ENCODE measurements around the gene NR1H2.
"Not testable (repeated sequence)": the region's sequence is repeated elsewhere in the genome, so short reads cannot be mapped to it uniquely, and the experiment has no call there.

The NR1H2 gene

GRCh38 chr19:50379602-50380001 lies 3.3 kb downstream of the NR1H2 start:
- DNase-seq: no peak

GRCh38 chr19:50380137-50380536 lies 3.9 kb downstream of the NR1H2 start:
- no peak for DNase-seq

GRCh38 chr19:50380751-50381151 lies 4.5 kb downstream of the NR1H2 start:
- no peak for DNase-seq

DNA sequence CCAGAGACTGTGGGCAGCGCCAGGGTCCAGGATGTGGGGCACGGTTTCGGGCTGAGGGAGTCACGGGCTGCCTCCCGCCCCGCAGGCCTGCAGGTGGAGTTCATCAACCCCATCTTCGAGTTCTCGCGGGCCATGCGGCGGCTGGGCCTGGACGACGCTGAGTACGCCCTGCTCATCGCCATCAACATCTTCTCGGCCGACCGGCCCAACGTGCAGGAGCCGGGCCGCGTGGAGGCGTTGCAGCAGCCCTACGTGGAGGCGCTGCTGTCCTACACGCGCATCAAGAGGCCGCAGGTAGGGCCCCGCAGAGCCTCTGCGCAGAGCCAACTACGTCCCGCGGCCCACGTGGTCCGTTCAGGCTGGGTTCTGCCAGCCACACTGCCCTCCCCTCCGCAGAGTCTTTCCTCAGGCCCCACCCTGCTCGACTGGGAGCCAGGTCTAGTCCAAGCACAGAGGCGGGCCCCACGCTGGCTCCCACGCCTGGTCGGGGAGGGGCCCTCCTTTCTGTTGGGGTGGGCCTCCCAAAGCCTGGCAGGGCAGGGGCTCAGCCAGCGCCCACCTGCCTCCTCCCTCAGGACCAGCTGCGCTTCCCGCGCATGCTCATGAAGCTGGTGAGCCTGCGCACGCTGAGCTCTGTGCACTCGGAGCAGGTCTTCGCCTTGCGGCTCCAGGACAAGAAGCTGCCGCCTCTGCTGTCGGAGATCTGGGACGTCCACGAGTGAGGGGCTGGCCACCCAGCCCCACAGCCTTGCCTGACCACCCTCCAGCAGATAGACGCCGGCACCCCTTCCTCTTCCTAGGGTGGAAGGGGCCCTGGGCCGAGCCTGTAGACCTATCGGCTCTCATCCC lies 5.8 kb downstream of the NR1H2 start:
- no peak for DNase-seq

GRCh38 chr19:50383001-50383851 lies 7.0 kb downstream of the NR1H2 start:
- no peak for DNase-seq

GRCh38 chr19:50383852-50384684 lies 7.8 kb downstream of the NR1H2 start, which contains the start of gene POLD1:
Gene POLD1 (plus strand): TSS chr19:50384347. CDS start chr19:50398852, 14,505 bp downstream.
- peak; percentile 99 for DNase-seq

- DNase-seq: no peak
These were observed 8.7 kb downstream of the NR1H2 start for GRCh38 chr19:50384685-50385535.

DNA sequence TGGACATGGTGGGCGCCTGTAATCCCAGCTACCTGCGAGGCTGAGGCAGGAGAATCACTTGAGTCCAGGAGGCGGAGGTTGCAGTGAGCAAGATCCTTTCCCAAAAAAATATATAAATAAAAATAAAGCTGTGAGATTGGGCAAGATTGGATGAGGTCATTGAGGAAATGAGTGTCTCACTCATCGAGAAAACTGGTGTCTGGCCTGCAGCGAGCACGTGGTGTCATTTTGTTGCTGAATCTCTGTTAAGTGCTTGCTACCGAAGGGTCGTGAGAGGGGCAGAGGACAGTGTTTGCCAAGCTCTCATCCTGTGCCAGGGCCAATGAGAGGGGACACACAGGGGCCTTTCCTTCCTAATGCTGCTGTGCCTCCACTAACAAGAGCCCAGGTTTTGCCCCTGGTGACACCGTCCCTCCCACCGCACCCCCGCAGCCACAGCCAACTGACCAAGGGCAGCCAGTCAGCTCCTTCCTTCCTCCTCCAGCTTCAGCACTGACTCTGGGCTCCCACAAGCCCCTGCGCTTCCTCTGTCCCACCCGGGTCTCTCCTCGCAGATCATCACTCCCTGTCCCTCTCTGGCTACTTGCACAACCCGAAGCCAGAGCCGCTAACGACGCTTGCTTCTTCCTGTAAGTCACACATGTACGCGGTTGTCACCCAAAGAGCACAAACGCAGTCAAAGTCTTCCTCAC lies 11.1 kb downstream of the NR1H2 start:
- DNase-seq: no peak

GRCh38 chr19:50387868-50388245 lies 11.6 kb downstream of the NR1H2 start:
- DNase-seq: no peak

GRCh38 chr19:50390295-50390694 lies 14.0 kb downstream of the NR1H2 start:
- not testable (repeated sequence) for DNase-seq

- not testable (repeated sequence) for DNase-seq
These were observed 14.7 kb downstream of the NR1H2 start for GRCh38 chr19:50390952-50391351.

DNA sequence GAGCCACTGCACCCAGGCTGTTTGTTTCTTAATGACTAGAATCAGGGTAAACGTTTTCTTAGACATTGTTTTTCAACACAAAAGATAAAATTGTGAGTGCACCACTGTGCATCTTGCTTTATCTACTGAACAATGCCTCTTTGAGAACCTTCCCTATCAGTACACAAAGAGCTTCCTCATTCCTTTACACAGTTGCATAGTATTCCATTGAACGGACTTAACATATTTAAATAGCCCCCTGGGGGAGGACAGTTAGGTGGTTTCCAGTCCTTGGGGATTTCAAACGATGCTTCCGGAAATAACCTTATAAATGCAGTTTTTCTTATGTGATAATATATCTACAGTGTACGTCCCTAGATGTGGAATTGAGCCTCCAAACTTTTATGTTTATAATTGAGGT lies 16.5 kb downstream of the NR1H2 start:
- no peak for DNase-seq

DNA sequence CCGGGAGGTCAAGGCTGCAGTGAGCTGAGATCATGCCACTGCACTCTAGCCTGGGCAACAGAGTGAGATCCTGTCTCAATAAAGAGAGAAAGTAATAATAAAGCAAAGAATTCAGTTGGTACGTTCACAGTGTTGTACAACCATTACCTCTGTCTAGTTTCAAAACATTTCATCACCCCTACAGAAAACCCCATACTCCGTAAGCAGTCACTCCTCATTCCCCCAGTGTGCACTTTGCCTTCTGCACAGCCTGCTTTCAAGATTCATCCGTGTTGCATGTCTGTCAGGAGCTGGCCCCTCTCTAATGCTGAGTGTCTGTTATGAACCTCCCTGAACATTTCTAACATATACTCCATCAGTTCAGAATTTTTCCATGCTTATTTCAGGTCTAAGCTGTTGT lies 17.3 kb downstream of the NR1H2 start:
- no peak for DNase-seq

GRCh38 chr19:50394017-50394416 lies 17.8 kb downstream of the NR1H2 start:
- DNase-seq: no peak

DNA sequence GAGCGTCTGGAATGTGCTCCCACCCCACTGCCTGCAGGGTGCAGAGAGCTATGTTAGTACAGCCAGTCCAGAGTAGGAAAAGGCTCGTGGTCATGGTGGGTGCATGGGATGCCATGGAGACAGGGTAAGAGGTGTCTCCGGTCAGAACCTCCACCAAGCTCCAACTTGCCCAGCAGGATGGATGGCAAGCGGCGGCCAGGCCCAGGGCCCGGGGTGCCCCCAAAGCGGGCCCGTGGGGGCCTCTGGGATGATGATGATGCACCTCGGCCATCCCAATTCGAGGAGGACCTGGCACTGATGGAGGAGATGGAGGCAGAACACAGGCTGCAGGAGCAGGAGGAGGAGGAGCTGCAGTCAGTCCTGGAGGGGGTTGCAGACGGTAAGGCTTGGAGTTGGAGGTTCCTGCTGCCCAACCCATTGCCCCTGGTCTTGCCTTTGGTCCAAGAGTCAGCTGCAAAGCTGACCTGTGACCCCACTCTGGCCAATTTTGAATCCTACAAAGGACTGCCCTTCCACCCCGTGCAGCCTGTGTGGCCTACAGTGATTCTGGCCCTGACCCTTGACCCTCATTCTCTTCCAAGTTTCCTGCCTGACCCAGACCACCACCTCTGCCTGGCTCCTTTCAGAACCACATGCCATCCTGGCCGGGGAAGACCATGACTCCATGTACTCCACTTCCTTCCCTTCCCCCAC lies 22.6 kb downstream of the NR1H2 start:
- DNase-seq: no peak

- no peak for DNase-seq
These were observed 23.1 kb downstream of the NR1H2 start for GRCh38 chr19:50399368-50399745.

DNA sequence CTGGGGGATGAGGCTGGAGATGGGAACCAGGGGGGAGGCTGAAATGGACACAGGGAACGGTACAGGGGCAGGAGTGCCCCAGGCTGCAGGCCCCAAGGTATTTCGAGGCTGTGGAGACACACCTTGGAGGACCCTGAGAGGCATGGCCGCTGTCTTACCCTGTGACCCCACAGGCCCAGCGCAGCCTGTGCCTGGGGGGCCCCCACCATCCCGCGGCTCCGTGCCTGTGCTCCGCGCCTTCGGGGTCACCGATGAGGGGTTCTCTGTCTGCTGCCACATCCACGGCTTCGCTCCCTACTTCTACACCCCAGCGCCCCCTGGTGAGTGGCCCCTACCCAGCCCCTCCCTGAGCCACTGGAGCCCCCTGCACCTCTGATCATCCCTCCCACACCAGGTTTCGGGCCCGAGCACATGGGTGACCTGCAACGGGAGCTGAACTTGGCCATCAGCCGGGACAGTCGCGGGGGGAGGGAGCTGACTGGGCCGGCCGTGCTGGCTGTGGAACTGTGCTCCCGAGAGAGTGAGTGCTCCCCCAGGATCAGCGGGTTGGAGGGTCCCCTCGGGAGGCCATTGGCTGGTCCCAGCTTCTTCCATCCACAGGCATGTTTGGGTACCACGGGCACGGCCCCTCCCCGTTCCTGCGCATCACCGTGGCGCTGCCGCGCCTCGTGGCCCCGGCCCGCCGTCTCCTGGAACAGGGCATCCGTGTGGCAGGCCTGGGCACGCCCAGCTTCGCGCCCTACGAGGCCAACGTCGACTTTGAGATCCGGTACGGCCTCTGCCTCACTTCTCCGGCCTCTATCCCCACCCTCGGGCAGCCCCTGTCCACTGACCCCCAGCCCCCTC lies 25.6 kb downstream of the NR1H2 start:
- DNase-seq: no peak

DNA sequence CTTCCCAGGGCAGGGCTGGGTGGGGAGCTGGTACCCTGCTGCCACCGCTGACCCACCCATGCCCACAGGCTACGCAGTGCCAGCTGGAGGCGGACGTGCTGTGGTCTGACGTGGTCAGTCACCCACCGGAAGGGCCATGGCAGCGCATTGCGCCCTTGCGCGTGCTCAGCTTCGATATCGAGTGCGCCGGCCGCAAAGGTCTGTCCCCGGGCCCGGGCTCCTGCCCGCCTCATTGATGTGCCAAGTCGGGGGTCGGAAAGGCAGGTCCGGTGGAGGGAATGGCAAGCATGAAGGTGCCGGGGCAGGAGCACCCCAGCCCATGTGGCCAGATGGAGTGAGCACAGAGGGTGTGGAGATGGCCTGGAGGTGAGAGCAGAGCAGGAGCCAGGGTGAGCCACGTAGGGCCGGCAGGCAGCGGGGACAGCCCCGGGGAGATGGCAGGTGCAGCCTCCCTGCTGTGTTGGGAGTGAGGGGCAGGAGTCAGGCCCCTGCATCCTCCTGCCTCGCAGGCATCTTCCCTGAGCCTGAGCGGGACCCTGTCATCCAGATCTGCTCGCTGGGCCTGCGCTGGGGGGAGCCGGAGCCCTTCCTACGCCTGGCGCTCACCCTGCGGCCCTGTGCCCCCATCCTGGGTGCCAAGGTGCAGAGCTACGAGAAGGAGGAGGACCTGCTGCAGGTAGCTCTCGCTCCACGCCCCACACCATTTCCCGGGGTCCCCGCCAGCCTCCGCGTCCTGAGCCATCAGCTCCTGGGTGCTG lies 26.5 kb downstream of the NR1H2 start:
- DNase-seq: no peak
